Adrenal gland (tissue), 12 donors: ENCODE results near the gene SRPK2. TPM values are rescaled to one million over a fixed set of nuclear protein-coding genes. Genes with fewer than 3 reads are reported as not detected.
A peak's percentile ranks its signal among the peaks of the same experiment; 100 is the strongest.

Source experiments
- DNase-seq, 7 donors: peaks; one replicate each; pipeline ENCODE4 v3.0.0-alpha.2; 2019 to 2020
- H3K27ac ChIP-seq, 5 donors: fragments of 200-600 bp; sonication (generic) in 4 of 5; 1 replicate in 3 of 5; 2 replicates in 2 of 5; pipeline versions ENCODE4 v1.5.1 to v1.8.0; 2016 to 2020; ENCODE audit warnings: mild to moderate bottlenecking in 1 of 5
- H3K27me3 ChIP-seq: fragments of 200-600 bp; 2 replicates; pipeline ENCODE4 v1.8.0; 2021
- H3K36me3 ChIP-seq, 2 donors: fragments of 200-600 bp; replicated peaks in 1 of 2; 1 replicate in 1 of 2; 2 replicates in 1 of 2; pipeline versions ENCODE4 v1.5.1 to v1.8.0; 2018 to 2022
- H3K4me1 ChIP-seq, 2 donors: fragments of 200-600 bp; replicated peaks in 1 of 2; 1 replicate in 1 of 2; 2 replicates in 1 of 2; pipeline versions ENCODE4 v1.5.1 to v1.8.0; 2018 to 2021
- H3K4me3 ChIP-seq, 4 donors: fragments of 200-600 bp; sonication (generic) in 3 of 4; one replicate each; pipeline ENCODE4 v1.5.1; 2016 to 2018
- H3K9me3 ChIP-seq, 3 donors: fragments of 200-600 bp; sonication (generic) in 1 of 3; replicated peaks in 1 of 3; 1 replicate in 2 of 3; 2 replicates in 1 of 3; pipeline versions ENCODE4 v1.5.1 to v1.8.0; 2016 to 2021
- POLR2A ChIP-seq, 2 donors: fragments of 450-650 bp; IDR thresholded peaks; one replicate each; pipeline ENCODE4 v1.6.1; 2017; ENCODE audit warnings: antibody characterized with exemption in 2 of 2, mild to moderate bottlenecking in 2 of 2, moderate library complexity in 1 of 2
- WGBS, 4 donors: extraction: QIAGEN DNeasy Blood & Tissue Kit in 2 of 4; methylation state at CpG; one replicate each; pipeline versions ENCODE4 v1.1.5 to v1.1.7; 2013 to 2017; 5-methylcytosine and 5-hydroxymethylcytosine counted together
- intact Hi-C, 2 donors: fragments of 100-400 bp; cut with DNase I; formaldehyde crosslinking; loops; one replicate each; pipeline versions ENCODE4 v1.14.1 to v1.15.0; 2022 to 2023
- polyA plus RNA-seq, 3 donors: library from polyadenylated mRNA; stranded (reverse); fragments of 200-250 nt in 2 of 3; fragments of 350-450 nt in 1 of 3; fragmentation: Illumina TruSeq in 1 of 3; extraction: RNeasy Lipid Tissue Mini Kit (QIAGEN cat#74804) in 1 of 3; gene quantifications; one replicate each; pipeline ENCODE4 v1.2.3, GENCODE V29; 2013 to 2014
- total RNA-seq, 9 donors: library from RNA; depleted of rRNA in 4 of 9; stranded (reverse); fragments of >200 nt in 4 of 9; fragments of 120-200 nt in 1 of 9; fragmentation: NEBNext Ultra II Directional in 1 of 9; extraction: Animal tissue kit (Norgen Biotek cat#: 25700) in 1 of 9; gene quantifications; one replicate each; pipeline versions ENCODE4 v1.1.0 to v1.2.4, GENCODE V29; 2013 to 2023
- TF ChIP-seq, protein P1 (sequence below), 6 experiments: fragments of 450-650 bp in 4 of 6; fragments of 200-600 bp in 2 of 6; sonication (generic) in 1 of 6; IDR thresholded peaks; 1 replicate in 5 of 6; 2 replicates in 1 of 6; pipeline versions ENCODE4 v1.5.1 to v1.8.0; 2016 to 2021; ENCODE audit warnings: antibody characterized with exemption in 6 of 6, mild to moderate bottlenecking in 2 of 6, moderate library complexity in 1 of 6
- donor health status: healthy with polysubstance abuse.
- donor health status: Bipolar disorder and iron deficiency.
- donor health status: DM: yes; HTN: yes; CAD: no.
- donor health status: DM: no; HTN: no; CAD: no.
- donor health status: DM: no; HTN: no; CAD: no.
- donor health status: DM: yes; HTN: yes; CAD: no.

The SRPK2 gene
- total and polyA plus RNA-seq, 12 donors: 7.3 to 64.7 (median 36.6) TPM

DNA sequence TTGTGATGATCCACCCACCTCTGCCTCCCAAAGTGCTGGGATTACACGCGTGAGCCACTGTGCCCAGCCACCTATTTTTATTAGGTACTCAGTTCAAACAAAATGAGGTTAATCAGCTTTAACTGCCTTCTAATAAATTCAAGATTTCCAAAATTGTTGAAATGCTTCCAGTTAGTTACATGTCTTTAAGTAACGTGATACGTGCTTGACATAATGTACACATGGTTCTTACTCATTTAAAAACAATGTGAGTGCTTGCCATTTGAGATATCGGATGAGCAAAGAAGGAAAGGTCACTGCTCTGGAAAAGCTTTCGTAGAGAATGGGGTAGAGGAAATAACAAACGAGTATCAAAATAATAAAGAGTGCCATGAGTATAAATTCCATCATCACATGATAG is 291.1 kb downstream of the SRPK2 start:
- WGBS, 4 donors: 47 to 64% (median 49%) methylated on average over 7 of the region's 7 CpGs
- Histone ChIP-seq H3K4me3 (no peak overlapping the region), H3K27ac (peak overlapping the region in 2 of 5 donors; percentile 6 to 11), H3K27me3 (no peaks in the 10 kb centered on the region), H3K9me3 (no peaks in the 10 kb centered on the region), H3K4me1 (peaks cover 0 to 33% of the 10 kb centered on the region in 2 donors), H3K36me3 (peaks cover 0 to 24% of the 10 kb centered on the region in 2 donors)
- intact Hi-C loops: no loop called here
- no peak for DNase-seq
- TF ChIP-seq, protein P1, sequence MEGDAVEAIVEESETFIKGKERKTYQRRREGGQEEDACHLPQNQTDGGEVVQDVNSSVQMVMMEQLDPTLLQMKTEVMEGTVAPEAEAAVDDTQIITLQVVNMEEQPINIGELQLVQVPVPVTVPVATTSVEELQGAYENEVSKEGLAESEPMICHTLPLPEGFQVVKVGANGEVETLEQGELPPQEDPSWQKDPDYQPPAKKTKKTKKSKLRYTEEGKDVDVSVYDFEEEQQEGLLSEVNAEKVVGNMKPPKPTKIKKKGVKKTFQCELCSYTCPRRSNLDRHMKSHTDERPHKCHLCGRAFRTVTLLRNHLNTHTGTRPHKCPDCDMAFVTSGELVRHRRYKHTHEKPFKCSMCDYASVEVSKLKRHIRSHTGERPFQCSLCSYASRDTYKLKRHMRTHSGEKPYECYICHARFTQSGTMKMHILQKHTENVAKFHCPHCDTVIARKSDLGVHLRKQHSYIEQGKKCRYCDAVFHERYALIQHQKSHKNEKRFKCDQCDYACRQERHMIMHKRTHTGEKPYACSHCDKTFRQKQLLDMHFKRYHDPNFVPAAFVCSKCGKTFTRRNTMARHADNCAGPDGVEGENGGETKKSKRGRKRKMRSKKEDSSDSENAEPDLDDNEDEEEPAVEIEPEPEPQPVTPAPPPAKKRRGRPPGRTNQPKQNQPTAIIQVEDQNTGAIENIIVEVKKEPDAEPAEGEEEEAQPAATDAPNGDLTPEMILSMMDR (IDR thresholded peaks at IDR 0.05): no peak
- TF ChIP-seq POLR2A (IDR thresholded peaks at IDR 0.05): no peak

DNA sequence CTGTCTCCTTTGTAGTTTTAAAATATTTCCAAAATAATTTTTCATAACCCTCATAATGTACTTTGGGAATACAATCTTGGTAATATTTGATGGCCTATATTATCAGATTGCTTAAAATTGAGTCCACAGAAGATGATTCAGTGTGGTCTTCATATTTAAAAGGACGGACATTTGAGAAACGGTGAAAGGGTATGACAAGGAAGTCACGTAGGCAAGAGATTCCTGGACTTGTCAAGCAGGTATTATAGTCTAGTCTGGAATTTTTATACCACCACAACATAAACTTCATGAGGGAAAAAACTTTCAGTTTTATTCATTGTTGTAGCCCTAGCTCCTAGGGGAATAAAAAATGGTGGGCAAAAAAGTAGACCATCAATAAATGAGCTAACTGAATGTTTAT is 292.4 kb downstream of the SRPK2 start:
- no peak for DNase-seq
- WGBS, 4 donors: 93 to 96% (median 95%) methylated on average over 3 of the region's 3 CpGs
- Histone ChIP-seq H3K27ac (no peak overlapping the region), H3K9me3 (no peaks in the 10 kb centered on the region), H3K36me3 (peaks cover 0 to 29% of the 10 kb centered on the region in 2 donors), H3K4me3 (no peak overlapping the region), H3K4me1 (peaks cover 0 to 24% of the 10 kb centered on the region in 2 donors), H3K27me3 (no peaks in the 10 kb centered on the region)
- no peak for TF ChIP-seq POLR2A (IDR thresholded peaks at IDR 0.05)
- TF ChIP-seq, protein P1 (IDR thresholded peaks at IDR 0.05): no peak
- intact Hi-C loops: no loop called here

DNA sequence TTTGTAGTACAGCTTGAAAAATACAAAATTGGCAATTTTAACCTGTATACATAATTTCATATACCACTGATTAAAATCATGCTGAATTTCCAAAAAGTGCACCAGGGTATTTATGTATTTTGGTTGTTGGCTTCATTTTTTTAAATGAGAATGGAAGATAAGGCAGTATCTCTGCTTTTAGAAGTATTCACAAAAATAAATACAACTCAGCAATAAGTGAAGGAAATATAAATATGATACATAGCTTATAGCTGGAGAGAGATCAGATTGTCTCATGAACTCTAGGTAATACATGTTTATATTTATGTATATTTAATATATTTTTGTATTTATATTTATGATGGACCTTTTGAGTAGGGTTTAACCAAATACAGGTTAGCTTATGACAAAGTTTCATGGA is 293.8 kb downstream of the SRPK2 start:
- no peak for TF ChIP-seq POLR2A (IDR thresholded peaks at IDR 0.05)
- TF ChIP-seq, protein P1 (IDR thresholded peaks at IDR 0.05): no peak
- Histone ChIP-seq H3K27me3 (no peaks in the 10 kb centered on the region), H3K4me3 (no peak overlapping the region), H3K9me3 (no peaks in the 10 kb centered on the region), H3K36me3 (peaks cover 0 to 31% of the 10 kb centered on the region in 2 donors), H3K27ac (no peak overlapping the region), H3K4me1 (peaks cover 0 to 18% of the 10 kb centered on the region in 2 donors)
- intact Hi-C loops: no loop called here
- no peak for DNase-seq

DNA sequence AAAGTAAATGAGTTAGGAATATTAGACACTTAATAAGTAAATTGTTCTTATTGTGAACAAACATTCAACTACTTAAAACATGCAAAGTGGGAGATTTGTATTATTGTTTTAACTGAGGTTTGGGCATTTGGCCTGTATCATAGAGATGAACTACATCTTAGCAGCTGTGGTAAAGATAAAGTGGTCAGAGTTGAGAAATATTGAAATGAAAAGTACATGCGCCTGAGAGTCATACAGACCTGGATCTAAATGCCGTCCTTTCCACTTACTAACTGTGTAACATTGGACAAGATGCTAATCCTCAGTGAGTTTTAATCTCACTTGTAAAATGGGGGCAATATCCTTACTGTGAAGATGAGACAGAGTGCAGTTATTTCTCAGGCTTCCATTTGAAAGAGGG is 300.3 kb downstream of the SRPK2 start:
- no peak for DNase-seq
- H3K9me3 ChIP-seq: no peaks in the 10 kb centered on the region
- H3K27ac ChIP-seq: no peak overlapping the region
- no peak overlapping the region for H3K4me3 ChIP-seq
- TF ChIP-seq, protein P1 (IDR thresholded peaks at IDR 0.05): no peak
- no peaks in the 10 kb centered on the region for H3K4me1 ChIP-seq
- 92 to 97% (median 93%) methylated on average over 2 of the region's 2 CpGs for WGBS, 4 donors
- intact Hi-C loops: no loop called here
- H3K27me3 ChIP-seq: no peaks in the 10 kb centered on the region
- H3K36me3 ChIP-seq: peaks cover 0 to 59% of the 10 kb centered on the region in 2 donors
